GM18526 (cell line): ENCODE measurements around the gene PRMT9.

Experiments
- POLR2A ChIP-seq: IDR thresholded peaks from 3 replicates; pipeline ENCODE4 v1.6.1; 2011; ENCODE audit not compliant: insufficient read length; ENCODE audit errors: extremely low read depth

Gene PRMT9

DNA sequence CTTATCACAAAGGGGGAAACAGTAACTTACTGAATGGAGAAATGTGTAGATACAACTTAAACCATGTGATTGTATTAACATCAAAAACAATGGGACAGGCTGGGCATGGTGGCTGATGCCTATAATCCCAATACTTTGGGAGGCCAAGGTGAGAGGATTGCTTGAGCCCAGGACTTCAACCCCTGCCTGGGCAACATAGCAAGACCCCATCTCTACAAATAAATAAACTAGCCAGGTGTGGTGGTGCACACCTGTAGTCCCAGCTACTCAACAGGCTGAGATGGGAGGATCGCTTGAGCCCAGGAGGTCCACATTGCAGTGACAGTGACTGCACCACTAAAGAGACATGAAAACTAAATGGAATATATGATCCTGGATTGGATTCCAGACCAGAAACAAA lies 40.3 kb downstream of the PRMT9 start:
- no peak for TF ChIP-seq POLR2A

DNA sequence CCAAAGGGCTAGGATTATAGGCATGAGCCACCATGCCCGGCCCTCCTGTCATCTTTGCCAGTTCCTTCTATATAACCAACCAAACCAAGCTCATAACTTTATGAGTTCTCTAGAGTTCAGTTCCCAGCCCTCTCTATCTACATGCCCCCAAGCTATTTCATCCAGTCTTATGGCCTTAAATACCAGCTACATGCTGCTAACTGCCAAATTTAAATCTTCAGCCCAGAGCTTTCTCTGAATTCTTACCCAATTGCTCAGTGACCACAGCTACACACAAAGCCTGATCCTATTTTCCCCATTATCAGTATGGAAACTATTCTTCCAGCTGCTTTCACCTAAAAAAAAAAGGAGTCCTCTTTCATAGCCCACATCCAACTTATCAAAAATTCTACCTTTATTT lies 43.6 kb downstream of the PRMT9 start:
- TF ChIP-seq POLR2A = no peak

DNA sequence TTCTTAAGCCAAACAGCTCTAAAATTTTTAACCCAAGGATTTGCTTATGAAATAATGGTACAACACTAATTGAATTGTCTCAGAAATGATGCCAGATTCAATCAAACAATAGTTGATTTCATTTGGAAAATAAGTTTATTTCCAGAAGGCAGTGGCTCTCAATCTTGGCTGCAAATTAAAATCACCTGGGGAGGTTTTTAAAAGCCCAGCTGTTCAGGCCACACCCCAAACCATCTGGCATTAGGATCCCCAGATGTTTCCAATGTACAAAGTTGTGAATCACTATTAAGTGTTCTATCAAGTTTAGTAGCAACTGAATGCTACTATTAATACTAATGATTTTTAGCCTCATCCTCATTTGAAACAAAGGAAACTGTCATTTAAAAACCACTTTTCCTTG lies 44.6 kb downstream of the PRMT9 start:
- TF ChIP-seq POLR2A = no peak

DNA sequence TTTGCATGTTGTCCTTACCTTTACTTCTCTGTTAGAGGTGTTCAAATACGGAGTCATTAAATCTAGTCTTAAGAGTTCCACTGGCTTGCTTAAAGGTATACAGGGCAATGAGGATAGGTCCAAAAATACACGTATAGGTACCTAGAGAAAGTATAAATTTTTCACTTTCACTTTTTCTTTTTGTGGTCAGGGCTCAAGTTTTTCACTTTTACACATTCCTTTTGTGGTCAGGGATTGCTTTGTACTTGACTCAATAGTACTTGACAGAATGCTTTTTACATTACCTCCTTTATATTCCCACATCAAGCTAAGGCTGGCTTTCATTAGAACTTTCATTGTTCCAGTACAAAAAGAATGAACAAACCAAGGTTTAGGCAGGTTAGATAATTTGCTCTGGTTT lies 45.0 kb downstream of the PRMT9 start:
- no peak for TF ChIP-seq POLR2A

DNA sequence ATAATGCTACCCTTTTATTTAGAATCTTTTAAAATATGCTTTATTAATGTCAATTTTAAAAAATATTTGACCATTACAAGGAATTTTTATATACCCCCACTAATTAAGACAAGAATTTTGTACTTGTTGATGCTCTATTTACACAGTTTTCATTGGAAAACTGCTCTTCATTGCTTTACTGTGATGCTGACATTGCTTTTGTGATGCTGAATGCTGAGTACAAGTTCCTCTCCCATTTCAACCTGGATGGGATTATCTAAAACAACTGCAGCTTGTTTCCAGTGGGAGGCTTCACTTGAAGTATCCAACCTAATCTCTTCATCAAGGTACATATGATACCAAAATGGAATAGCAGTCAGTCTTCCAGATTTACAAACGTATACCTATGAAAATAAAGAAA lies 45.6 kb downstream of the PRMT9 start:
- no peak for TF ChIP-seq POLR2A

DNA sequence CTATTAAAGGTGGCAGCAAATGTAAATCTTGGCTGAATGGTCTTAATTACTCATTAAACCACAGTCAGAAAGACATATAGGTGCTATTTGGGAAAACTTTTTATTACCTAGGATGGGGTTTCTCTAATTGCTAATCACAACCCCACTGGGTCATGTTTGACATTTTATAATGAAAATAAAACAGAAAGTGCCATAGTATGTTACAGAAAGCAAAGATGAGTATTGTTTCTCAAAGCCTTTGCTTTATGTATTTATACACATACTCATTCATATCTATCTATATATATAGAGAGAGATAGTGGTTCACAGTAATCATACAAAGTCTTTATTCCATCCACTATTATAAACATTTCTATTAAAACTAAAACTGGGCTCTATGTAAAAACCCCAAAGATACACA lies 48.6 kb downstream of the PRMT9 start:
- TF ChIP-seq POLR2A = no peak

DNA sequence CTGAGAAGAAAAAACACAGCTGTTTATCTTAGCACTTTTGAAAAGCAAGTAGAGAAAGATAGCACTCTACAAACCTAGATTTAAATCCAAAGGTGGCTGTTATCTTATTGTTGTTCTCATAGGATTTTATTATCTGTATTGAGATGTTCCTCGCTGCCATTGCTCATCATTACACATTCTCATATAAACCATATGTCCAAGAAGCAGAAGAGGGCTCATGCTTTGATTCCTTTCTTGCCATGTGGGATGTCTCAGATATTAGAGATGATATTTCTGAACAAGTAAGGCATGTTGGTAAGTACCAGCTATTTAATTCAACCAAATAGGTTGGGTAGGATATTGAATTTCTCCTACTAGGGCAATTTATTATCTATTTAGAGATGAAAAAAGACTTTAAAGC lies 50.3 kb downstream of the PRMT9 start:
- TF ChIP-seq POLR2A = no peak

DNA sequence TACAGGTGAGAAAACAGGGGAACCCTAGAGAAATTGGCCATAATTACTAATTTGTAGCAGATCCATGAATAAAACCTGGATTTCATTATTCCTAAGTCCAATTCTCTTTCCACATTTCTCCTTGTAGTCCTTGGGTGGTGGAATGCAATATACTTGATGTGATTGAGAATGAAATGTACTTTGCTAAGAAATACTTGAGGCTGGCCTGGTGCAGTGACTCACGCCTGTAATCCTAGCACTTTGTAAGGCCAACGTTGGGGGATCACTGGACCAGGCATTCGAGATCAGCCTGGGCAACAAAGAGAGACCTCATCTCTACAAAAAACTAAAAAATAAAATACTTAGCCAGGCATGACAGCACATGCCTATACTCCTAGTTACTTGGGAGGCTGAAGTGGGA lies 50.9 kb downstream of the PRMT9 start:
- TF ChIP-seq POLR2A = no peak

DNA sequence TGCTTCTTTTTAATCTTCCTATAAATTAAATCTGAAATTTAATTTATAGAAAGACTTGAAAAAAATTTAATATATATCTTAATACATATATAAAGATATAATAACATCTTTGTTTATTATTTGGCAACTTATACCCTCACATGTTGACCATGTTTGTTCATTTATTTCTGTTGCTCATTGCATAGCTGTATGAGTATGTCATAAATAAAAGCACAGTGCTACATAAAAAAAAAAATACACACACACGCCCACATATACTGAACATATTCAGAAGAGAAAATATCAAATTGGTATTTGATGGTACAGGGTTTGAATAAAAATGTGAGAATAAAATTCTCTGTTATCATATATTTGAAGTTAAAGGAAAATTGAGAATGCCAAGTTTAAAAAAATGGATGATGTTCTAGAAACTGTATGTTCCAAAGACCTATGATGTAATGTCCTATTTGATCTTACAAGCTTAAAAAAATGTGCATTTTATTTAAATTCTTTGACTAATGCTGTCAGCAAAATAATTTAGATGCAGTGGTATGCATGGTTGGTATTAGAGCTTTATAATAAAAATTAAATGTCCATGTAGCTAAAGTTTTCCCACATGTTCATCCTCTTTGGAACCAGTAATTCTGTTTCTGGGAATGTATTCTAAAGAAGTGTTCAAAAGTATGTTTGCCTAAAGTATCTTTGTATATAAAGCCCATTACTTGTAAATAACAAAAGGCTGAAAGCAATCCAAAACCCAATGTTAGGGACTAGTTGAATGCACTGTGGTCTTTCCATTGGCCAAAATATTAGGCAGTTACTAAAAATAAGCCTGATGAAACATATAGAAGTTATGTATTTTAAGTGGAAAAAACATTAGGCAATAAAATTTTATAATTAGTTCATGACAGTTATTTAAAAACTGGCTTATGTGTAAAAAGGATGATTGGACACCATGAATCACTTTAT lies 53.9 kb downstream of the PRMT9 start:
- no peak for TF ChIP-seq POLR2A

DNA sequence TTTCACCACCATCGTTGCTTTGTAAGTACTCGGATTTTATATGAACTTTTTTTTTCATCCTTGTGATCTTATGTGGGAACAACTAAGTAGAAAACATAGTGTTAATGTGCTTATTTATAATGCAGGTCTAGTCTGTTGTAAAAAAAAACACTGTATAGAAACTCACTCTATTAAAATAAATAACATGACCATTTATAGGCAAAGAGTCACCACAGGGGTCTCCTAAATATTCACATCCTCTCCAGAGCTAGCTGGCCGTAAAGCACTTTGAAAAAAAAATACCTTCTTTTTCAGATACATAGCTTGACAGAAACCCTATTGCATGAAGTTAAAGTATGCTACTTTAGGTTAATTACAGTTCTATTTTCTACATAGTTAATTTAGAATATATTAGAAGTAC lies 55.5 kb downstream of the PRMT9 start:
- no peak for TF ChIP-seq POLR2A

DNA sequence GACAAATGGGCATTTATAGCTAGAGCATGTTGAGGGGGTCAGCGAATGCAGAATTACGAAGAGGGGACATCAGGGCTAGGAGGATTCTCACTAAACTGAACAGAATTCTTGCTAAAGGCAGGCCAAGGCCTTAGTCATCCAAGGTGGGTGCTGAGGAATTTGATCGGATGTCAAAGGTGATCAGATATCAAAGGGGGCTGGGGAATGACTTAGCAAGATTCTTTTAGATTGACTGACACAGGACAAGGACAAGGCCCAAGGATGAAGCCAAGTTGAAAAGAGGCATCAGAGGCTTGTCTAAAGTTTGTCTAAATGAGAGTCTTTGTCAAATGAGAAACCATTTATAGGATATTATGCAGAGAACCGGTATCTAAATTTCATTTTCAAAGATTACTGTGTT lies 57.1 kb downstream of the PRMT9 start:
- no peak for TF ChIP-seq POLR2A

DNA sequence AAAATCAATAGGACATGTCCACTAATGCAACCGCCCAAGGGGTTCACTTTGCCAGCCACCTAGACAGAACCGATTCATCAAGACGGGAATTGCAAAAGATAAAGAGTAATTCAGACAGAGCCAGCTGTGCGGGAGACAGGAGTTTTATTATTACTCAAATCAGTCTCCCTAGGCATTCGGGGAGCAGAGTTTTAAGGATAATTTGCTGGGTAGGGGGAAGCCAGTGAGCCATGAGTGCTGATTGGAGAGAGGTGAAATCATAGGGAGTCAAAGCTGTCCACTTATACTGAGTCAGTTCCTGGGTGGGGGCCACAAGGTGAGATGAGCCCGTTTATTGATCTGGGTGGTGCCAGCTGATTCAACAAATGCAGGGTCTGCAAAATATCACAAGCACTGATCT lies 58.2 kb downstream of the PRMT9 start:
- TF ChIP-seq POLR2A = no peak

DNA sequence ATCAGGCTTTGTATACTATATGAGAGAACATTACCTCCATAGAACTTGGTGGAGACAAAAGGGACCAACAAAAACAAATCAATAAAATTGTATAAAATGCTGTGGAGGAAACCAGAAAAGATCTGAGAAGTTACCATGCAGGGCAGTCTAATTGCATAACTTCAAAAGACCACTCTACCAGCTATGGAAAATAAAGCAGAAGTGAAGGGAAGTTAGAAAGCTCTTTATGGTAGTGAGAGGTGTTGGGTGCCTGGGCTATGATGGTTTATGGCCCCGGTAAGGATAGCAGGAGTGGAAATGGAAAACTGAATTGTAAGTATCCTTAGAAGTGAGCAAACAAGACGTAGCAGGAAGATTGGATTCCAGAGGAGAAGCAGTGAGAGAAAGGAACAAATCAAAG lies 63.6 kb downstream of the PRMT9 start:
- no peak for TF ChIP-seq POLR2A

DNA sequence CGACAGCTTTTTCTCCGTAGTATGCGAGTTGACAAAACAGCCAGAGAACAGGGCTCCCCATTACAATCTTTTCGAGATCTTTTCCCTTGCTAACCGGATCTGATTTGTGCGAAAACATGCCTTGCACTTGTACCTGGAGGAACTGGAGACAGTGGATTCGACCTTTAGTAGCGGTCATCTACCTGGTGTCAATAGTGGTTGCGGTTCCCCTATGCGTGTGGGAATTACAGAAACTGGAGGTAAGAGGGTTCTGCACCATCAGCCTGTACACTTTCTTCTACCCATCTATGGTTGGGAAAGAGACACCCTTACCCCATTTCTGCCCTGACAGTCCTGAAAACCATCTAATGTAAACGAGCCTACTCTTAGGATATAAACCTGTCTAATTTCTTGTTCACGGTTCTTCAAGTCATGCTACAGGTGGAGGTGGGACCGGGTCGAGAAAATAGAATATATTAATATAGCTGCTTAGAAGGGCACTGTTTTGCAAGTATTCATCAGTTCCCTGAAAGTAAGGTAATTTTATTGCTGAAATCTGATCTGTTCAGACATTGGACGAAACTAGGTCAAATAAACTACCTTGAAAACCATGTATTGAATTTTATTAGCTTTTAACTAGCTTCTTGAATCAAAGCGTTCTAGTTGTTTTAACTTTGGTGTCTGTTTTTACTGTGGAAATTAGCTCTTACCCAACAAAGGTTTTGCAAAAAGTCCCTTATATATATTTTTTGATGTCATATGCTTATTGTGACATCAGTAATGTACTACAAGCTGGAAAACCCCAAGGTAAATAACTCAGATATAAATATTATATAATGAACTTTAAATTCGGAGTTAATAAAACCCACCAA lies 65.9 kb downstream of the PRMT9 start:
- TF ChIP-seq POLR2A = no peak

DNA sequence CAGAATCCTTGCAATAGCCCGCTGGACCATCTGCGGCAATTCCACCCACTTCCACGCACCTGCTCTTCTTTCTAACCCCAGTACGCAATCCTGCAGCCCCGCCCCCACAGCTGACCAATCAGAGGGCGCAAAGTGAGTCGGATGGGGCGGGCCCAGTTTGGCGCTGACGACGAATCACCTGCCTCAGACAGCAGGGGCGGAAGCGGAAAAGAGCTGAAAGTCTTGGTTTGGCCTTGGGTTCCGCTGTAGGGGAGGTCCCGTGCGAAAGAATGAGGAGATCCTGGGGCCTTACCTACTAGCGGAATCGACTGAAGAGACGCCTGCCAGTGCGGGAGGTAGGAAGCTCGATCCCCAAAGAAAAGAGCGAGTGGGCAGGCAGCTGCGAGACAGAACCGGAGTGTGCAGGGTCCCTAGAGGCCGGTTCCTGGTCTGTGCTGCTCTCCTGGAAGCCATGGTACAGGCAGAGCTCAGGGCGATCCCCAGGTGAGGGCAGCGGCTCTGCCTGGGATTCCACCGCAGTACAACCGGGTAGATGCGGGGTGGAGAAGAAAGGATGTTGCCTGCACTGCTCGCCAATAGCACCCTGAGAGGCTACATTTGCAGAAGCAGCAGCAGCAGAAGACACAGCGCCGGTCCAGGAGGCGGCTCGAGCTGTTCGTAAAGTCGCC lies 66.7 kb downstream of the PRMT9 start, which contains the start of gene TMEM184C:
TSS of gene TMEM184C (plus strand) at position 225 of the 668 bp plus-strand sequence. CDS start 560 bp downstream, outside the sequence.
- TF ChIP-seq POLR2A = peak; percentile 83

DNA sequence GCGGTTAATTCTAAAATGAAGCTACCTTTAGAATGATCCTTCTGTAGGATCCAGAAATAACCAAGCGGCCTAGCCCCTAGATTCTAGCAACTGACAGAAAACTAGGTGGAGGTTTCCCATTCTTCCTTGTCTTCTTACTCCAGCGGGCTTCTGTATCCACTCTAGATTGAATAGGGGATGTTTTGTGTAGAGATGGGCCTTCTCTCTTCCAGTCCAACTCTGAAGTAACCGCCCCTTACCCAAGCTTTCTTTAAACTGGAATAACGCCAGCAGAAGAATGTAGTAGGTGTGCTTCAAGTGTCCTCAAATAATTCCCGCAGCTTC lies 67.2 kb downstream of the PRMT9 start:
- no peak for TF ChIP-seq POLR2A

DNA sequence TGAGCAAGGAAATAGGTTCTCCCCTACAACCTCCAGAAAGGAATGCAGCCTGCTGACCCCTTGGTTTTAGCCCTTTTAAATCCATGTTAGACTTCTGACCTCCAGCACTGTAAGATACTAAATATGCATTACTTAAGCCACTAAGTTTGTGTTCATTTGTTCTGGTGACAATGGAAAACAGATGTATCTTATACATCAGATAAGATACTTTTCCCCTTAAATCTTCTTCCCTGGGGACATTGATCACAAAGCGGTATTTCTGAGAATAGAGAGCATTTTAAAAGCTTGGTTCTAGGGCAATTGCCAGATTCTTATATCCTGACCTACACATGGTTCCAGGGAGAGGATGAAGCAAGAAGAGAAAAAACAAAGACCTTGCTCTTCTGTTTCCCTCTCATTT lies 73.3 kb downstream of the PRMT9 start:
- no peak for TF ChIP-seq POLR2A
